HepG2 (cell line): ENCODE data around the gene FOXR1.

ENCODE experiments used
- ETS1 ChIP-seq: sonication (generic); formaldehyde crosslinking; IDR thresholded peaks from 2 replicates; pipeline ENCODE4 v1.4.0; 2020; ENCODE audit warnings: missing genetic modification reagents
- MEIS1 ChIP-seq: sonication (generic); formaldehyde crosslinking; IDR thresholded peaks from 2 replicates; pipeline ENCODE4 v1.9.0; 2021; ENCODE audit warnings: mild to moderate bottlenecking, missing genetic modification reagents, moderate library complexity, borderline replicate concordance
- NR1H2 ChIP-seq: sonication (generic); formaldehyde crosslinking; IDR thresholded peaks from 2 replicates; pipeline ENCODE4 v1.8.1; 2022; ENCODE audit warnings: low read depth, missing genetic modification reagents, borderline replicate concordance
- POLR2A ChIP-seq, 2 experiments: IDR thresholded peaks; 2 replicates each; pipeline ENCODE4 v1.6.1; 2011; ENCODE audit warnings: low read depth in 2 of 2, low read length in 2 of 2, mild to moderate bottlenecking in 1 of 2, moderate library complexity in 1 of 2; ENCODE audit not compliant: insufficient read depth in 1 of 2
- POLR2AphosphoS5 ChIP-seq: IDR thresholded peaks from 2 replicates; pipeline ENCODE4 v1.6.1; 2012; ENCODE audit warnings: low read depth, low read length
- SIN3A ChIP-seq: IDR thresholded peaks from 2 replicates; pipeline ENCODE4 v1.6.1; 2011; ENCODE audit warnings: low read depth, mild to moderate bottlenecking, control low read depth, low read length, borderline replicate concordance
- ZNF274 ChIP-seq: sonication (generic); formaldehyde crosslinking; IDR thresholded peaks from 2 replicates; pipeline ENCODE4 v1.5.1; 2020; ENCODE audit warnings: mild to moderate bottlenecking, missing genetic modification reagents
- ZNF572 ChIP-seq: sonication (generic); formaldehyde crosslinking; IDR thresholded peaks from 2 replicates; pipeline ENCODE4 v1.5.1; 2020; ENCODE audit warnings: mild to moderate bottlenecking, missing genetic modification reagents
- TF ChIP-seq, protein P1 (sequence below): sonication (generic); formaldehyde crosslinking; IDR thresholded peaks from 2 replicates; pipeline ENCODE4 v1.5.0; 2020; ENCODE audit warnings: mild to moderate bottlenecking, missing genetic modification reagents, moderate library complexity
- TF ChIP-seq, protein P2 (sequence below): IDR thresholded peaks from 2 replicates; pipeline ENCODE4 v1.4.0; 2020; ENCODE audit warnings: mild to moderate bottlenecking, missing genetic modification reagents

DNA sequence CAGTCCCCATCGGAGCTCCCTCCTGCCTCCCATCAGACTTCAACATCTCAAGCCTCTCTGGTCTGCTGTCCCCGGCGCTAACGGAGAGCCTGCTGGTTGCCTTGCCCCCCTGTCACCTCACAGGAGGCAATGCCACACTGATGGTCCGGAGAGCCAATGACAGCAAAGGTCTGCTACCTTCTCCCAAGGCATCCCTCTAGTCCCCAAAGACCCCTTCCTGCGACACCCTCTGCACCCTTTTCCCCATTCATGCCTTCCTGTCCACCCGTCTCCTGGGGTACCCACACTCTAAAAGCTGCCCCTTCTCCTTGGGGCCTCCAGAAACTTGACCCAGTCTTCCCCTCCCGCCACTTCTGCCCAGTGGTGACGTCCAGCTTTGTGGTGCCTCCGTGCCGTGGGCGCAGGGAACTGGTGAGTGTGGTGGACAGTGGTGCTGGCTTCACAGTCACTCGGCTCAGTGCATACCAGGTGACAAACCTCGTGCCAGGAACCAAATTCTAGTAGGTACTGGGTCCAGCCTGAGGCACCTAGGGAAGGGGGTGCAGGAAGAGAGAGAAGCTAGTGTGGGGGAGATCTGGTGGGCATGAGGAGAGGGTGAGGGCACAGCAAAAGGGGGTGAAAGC, 14.6 kb upstream of the FOXR1 start:
- TF ChIP-seq, protein P1, sequence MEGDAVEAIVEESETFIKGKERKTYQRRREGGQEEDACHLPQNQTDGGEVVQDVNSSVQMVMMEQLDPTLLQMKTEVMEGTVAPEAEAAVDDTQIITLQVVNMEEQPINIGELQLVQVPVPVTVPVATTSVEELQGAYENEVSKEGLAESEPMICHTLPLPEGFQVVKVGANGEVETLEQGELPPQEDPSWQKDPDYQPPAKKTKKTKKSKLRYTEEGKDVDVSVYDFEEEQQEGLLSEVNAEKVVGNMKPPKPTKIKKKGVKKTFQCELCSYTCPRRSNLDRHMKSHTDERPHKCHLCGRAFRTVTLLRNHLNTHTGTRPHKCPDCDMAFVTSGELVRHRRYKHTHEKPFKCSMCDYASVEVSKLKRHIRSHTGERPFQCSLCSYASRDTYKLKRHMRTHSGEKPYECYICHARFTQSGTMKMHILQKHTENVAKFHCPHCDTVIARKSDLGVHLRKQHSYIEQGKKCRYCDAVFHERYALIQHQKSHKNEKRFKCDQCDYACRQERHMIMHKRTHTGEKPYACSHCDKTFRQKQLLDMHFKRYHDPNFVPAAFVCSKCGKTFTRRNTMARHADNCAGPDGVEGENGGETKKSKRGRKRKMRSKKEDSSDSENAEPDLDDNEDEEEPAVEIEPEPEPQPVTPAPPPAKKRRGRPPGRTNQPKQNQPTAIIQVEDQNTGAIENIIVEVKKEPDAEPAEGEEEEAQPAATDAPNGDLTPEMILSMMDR, result no peak
- TF ChIP-seq ETS1 (CRISPR knock-in tag), result no peak
- no peak for TF ChIP-seq POLR2AphosphoS5
- TF ChIP-seq NR1H2 (CRISPR knock-in tag), result no peak
- no peak for TF ChIP-seq POLR2A (IDR thresholded peaks at IDR 0.05; ENCODE audit: insufficient read depth in 1 of 2, low read depth in 2 of 2, low read length in 2 of 2)
- no peak for TF ChIP-seq MEIS1
- TF ChIP-seq, protein P2, sequence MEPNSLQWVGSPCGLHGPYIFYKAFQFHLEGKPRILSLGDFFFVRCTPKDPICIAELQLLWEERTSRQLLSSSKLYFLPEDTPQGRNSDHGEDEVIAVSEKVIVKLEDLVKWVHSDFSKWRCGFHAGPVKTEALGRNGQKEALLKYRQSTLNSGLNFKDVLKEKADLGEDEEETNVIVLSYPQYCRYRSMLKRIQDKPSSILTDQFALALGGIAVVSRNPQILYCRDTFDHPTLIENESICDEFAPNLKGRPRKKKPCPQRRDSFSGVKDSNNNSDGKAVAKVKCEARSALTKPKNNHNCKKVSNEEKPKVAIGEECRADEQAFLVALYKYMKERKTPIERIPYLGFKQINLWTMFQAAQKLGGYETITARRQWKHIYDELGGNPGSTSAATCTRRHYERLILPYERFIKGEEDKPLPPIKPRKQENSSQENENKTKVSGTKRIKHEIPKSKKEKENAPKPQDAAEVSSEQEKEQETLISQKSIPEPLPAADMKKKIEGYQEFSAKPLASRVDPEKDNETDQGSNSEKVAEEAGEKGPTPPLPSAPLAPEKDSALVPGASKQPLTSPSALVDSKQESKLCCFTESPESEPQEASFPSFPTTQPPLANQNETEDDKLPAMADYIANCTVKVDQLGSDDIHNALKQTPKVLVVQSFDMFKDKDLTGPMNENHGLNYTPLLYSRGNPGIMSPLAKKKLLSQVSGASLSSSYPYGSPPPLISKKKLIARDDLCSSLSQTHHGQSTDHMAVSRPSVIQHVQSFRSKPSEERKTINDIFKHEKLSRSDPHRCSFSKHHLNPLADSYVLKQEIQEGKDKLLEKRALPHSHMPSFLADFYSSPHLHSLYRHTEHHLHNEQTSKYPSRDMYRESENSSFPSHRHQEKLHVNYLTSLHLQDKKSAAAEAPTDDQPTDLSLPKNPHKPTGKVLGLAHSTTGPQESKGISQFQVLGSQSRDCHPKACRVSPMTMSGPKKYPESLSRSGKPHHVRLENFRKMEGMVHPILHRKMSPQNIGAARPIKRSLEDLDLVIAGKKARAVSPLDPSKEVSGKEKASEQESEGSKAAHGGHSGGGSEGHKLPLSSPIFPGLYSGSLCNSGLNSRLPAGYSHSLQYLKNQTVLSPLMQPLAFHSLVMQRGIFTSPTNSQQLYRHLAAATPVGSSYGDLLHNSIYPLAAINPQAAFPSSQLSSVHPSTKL (CRISPR knock-in tag), result no peak
- TF ChIP-seq ZNF572 (CRISPR knock-in tag), result no peak
- no peak for TF ChIP-seq SIN3A
- no peak for TF ChIP-seq ZNF274
